HEK293T (cell line): ENCODE results near the gene OR5C1.

ENCODE experiments used
- CTCF ChIA-PET: fragments of 350-600 bp; formaldehyde crosslinking; extraction: SDS; loops from one replicate; lab custom pipeline; 2021; ENCODE audit warnings: antibody characterized with exemption, inconsistent platforms; lab: Yijun Ruan, JAX
- POLR2A ChIA-PET: fragments of 350-600 bp; formaldehyde crosslinking; extraction: SDS; loops from one replicate; lab custom pipeline; 2020; ENCODE audit warnings: antibody characterized with exemption, inconsistent platforms; lab: Yijun Ruan, JAX
- DNase-seq: peaks from one replicate; pipeline ENCODE4 v3.0.0; 2012; ENCODE audit warnings: mixed read lengths; ENCODE audit errors: extremely low spot score
- ARNT ChIP-seq: fragments of 450-650 bp; IDR thresholded peaks from 2 replicates; pipeline ENCODE4 v1.6.1; 2017; ENCODE audit warnings: mild to moderate bottlenecking
- BHLHE40 ChIP-seq: fragments of 450-650 bp; IDR thresholded peaks from 2 replicates; pipeline ENCODE4 v1.6.1; 2016; ENCODE audit warnings: mild to moderate bottlenecking, moderate library complexity, borderline replicate concordance
- CTBP1 ChIP-seq: fragments of 450-650 bp; IDR thresholded peaks from 2 replicates; pipeline ENCODE4 v1.6.1; 2016; ENCODE audit warnings: borderline replicate concordance
- ELF4 ChIP-seq: fragments of 450-650 bp; IDR thresholded peaks from 2 replicates; pipeline ENCODE4 v1.6.1; 2017; ENCODE audit warnings: antibody characterized with exemption
- FOXA1 ChIP-seq: fragments of 450-650 bp; IDR thresholded peaks from 2 replicates; pipeline ENCODE4 v1.6.1; 2016; ENCODE audit warnings: mild to moderate bottlenecking
- FOXK2 ChIP-seq: fragments of 450-650 bp; IDR thresholded peaks from 2 replicates; pipeline ENCODE4 v1.6.1; 2016; ENCODE audit warnings: mild to moderate bottlenecking
- FOXM1 ChIP-seq: fragments of 450-650 bp; IDR thresholded peaks from 2 replicates; pipeline ENCODE4 v1.6.1; 2017; ENCODE audit warnings: mild to moderate bottlenecking, borderline replicate concordance
- HDGF ChIP-seq: fragments of 450-650 bp; IDR thresholded peaks from 2 replicates; pipeline ENCODE4 v1.6.1; 2017; ENCODE audit warnings: antibody characterized with exemption, borderline replicate concordance
- L3MBTL2 ChIP-seq: fragments of 450-650 bp; conservative IDR thresholded peaks from 2 replicates; pipeline ENCODE4 v1.6.1; 2016; ENCODE audit warnings: mild to moderate bottlenecking
- LEF1 ChIP-seq: fragments of 450-650 bp; IDR thresholded peaks from 2 replicates; pipeline ENCODE4 v1.6.1; 2017; ENCODE audit warnings: mild to moderate bottlenecking, borderline replicate concordance
- NFRKB ChIP-seq: fragments of 450-650 bp; IDR thresholded peaks from 2 replicates; pipeline ENCODE4 v1.6.1; 2016; ENCODE audit warnings: mild to moderate bottlenecking, moderate library complexity
- PKNOX1 ChIP-seq: fragments of 450-650 bp; IDR thresholded peaks from 2 replicates; pipeline ENCODE4 v1.6.1; 2016
- SP1 ChIP-seq: fragments of 450-650 bp; IDR thresholded peaks from 2 replicates; pipeline ENCODE4 v1.6.1; 2017
- SUZ12 ChIP-seq: fragments of 450-650 bp; IDR thresholded peaks from 2 replicates; pipeline ENCODE4 v1.6.1; 2016; ENCODE audit warnings: mild to moderate bottlenecking
- TARDBP ChIP-seq: fragments of 450-650 bp; IDR thresholded peaks from 2 replicates; pipeline ENCODE4 v1.6.1; 2016
- ZNF384 ChIP-seq: fragments of 450-650 bp; IDR thresholded peaks from 2 replicates; pipeline ENCODE4 v1.6.1; 2016

The OR5C1 gene

GRCh38 chr9:122816163-122816867 is 27.6 kb downstream of the OR5C1 start:
- POLR2A ChIA-PET, result interaction anchor here (2.2 kb wide), 1 partner anchor 12 kb away, joined by 6 read pairs; the partner anchor contains the start of gene PDCL
- no peak for DNase-seq
- CTCF ChIA-PET, result no interaction called here
- no peak for TF ChIP-seq CTBP1
- TF ChIP-seq PKNOX1, result no peak
- no peak for TF ChIP-seq NFRKB
- no peak for TF ChIP-seq ARNT
- TF ChIP-seq ELF4, result no peak
- TF ChIP-seq LEF1, result no peak
- no peak for TF ChIP-seq SUZ12
- TF ChIP-seq BHLHE40, result no peak
- TF ChIP-seq FOXM1, result no peak
- no peak for TF ChIP-seq HDGF
- TF ChIP-seq SP1, result no peak
- no peak for TF ChIP-seq TARDBP
- TF ChIP-seq FOXK2, result no peak
- no peak for TF ChIP-seq ZNF384
- TF ChIP-seq L3MBTL2, result no peak
- TF ChIP-seq FOXA1, result no peak

- ChIA-PET POLR2A (interaction anchor here (1.4 kb wide), 1 partner anchor 9 kb away, joined by 5 read pairs; the partner anchor contains the start of gene PDCL), CTCF (no interaction called here)
- DNase-seq, result no peak
- TF ChIP-seq BHLHE40 (no peak), ZNF384 (no peak), LEF1 (no peak), FOXM1 (no peak), CTBP1 (no peak), PKNOX1 (no peak), ELF4 (no peak), SUZ12 (no peak), HDGF (no peak), NFRKB (no peak), TARDBP (no peak), FOXK2 (no peak), L3MBTL2 (no peak)
Observed at GRCh38 chr9:122819326-122819725, 30.6 kb downstream of the OR5C1 start.

GRCh38 chr9:122819791-122820489 is 31.2 kb downstream of the OR5C1 start:
- DNase-seq, result no peak
- TF ChIP-seq CTBP1, result no peak
- TF ChIP-seq SUZ12, result no peak
- TF ChIP-seq ARNT, result no peak
- no peak for TF ChIP-seq NFRKB
- no peak for TF ChIP-seq BHLHE40
- TF ChIP-seq FOXM1, result no peak
- TF ChIP-seq LEF1, result no peak
- TF ChIP-seq ELF4, result no peak
- TF ChIP-seq SP1, result no peak
- ChIA-PET CTCF (no interaction called here), POLR2A (interaction anchor here (1.4 kb wide), 1 partner anchor 8 kb away, joined by 5 read pairs; the partner anchor contains the start of gene PDCL)

DNA sequence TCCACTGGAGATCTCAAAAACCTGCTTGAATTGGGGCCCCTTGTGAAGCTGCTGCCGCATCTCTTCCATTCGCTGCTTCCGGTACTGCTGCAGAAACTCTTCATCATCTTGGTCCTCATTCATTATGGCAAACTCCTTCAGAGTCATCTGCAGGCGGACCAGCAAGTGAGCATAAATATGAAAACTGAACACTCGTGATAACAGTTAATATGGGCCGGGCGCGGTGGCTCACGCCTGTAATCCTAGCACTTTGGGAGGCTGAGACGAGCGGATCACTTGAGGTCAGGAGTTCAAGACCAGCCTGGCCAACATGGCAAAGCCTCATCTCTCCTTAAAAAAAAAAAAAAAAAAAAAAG is 31.7 kb downstream of the OR5C1 start:
- TF ChIP-seq FOXK2, result no peak
- no peak for TF ChIP-seq BHLHE40
- no peak for TF ChIP-seq TARDBP
- no peak for TF ChIP-seq ARNT
- no peak for TF ChIP-seq FOXM1
- no peak for TF ChIP-seq SUZ12
- no peak for TF ChIP-seq SP1
- no peak for TF ChIP-seq NFRKB
- no peak for TF ChIP-seq ZNF384
- no peak for TF ChIP-seq LEF1
- TF ChIP-seq ELF4, result no peak
- CTCF ChIA-PET, result no interaction called here
- DNase-seq, result no peak
- POLR2A ChIA-PET, result interaction anchor here (1.4 kb wide), 1 partner anchor 8 kb away, joined by 5 read pairs; the partner anchor contains the start of gene PDCL

GRCh38 chr9:122821278-122821943 is 32.7 kb downstream of the OR5C1 start:
- TF ChIP-seq FOXK2 (no peak), L3MBTL2 (no peak), TARDBP (no peak), ZNF384 (no peak), PKNOX1 (no peak), SP1 (no peak), SUZ12 (no peak), BHLHE40 (no peak), LEF1 (no peak), ARNT (no peak), CTBP1 (no peak), FOXA1 (no peak), NFRKB (no peak), FOXM1 (no peak), ELF4 (no peak), HDGF (no peak)
- ChIA-PET POLR2A (no interaction called here), CTCF (no interaction called here)
- no peak for DNase-seq
